Measurements from ENCODE around the gene STXBP5. TPM values are rescaled to one million over a fixed set of nuclear protein-coding genes. Genes with fewer than 3 reads are reported as not detected.

The STXBP5 gene
- total and polyA plus RNA-seq, 9 of the 15 experiments (the other 6 are each of a cell fraction or from before 2014, with no cell fraction given): 23.3 to 172 (median 71.5) TPM

DNA sequence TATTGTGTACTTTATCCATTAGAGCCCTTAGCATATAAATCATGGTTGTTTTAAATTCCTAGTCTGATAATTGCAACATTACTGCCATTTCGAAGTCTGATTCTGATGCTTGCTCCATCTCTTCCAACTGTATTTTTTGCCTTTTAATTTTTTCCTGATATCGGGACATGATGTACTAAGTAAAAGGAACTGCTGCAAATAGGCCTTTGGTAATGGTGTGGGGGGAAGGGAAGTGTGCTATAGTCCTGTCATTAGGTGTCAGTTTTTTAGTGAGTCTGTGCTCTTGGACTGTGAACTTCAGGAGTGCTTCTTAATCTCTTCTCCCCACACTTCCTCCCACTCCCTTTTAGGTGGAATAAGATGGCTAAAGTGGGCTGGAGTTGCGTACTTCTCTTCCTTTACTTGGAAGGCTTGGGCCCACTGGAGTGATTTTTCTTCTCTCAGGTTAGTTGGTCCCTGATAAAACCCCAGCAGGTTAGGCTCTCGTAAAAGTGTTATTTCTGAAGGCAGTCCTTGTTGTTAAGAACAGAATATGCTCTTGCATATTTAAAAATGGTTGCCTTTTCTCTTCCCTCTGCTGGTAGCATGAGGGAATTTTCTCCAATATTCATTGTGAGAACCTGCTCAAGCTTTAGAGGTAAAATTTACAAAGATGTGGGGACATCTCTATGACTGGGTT is 18.1 kb downstream of the STXBP5 start:
- Histone ChIP-seq H3K36me3 (ENCODE audit: control insufficient read depth, insufficient read depth, low read length) (peaks cover 95% of the 10 kb centered on the region), H3K79me2 (ENCODE audit: control insufficient read depth, insufficient read depth, low read length) (peaks cover 100% of the 10 kb centered on the region), H3K27ac (ENCODE audit: extremely low read depth, low read depth, low read length) (peak overlapping the region; percentile 64), H3K9me3 (replicated peaks; ENCODE audit: control insufficient read depth, insufficient read depth, low read depth, low read length) (no peaks in the 10 kb centered on the region), H3K27me3 (ENCODE audit: control insufficient read depth in 2 of 2, insufficient read depth in 2 of 2, low read length in 2 of 2) (no peaks in the 10 kb centered on the region), H3K4me1 (replicated peaks in 1 of 2; ENCODE audit: control insufficient read depth in 2 of 2, insufficient read depth in 2 of 2, low read length in 2 of 2) (peaks cover 4 to 59% of the 10 kb centered on the region in 2 experiments; a peak in 3 of 5 replicates), H4K20me1 (replicated peaks; ENCODE audit: control insufficient read depth, insufficient read depth, low read length) (no peaks in the 10 kb centered on the region), H2AFZ (ENCODE audit: low read depth, low read length) (no peak overlapping the region), H3K9me1 (ENCODE audit: control insufficient read depth, insufficient read depth, low read length) (no peaks in the 10 kb centered on the region), H3K9ac (ENCODE audit: insufficient read depth in 1 of 2, low read depth in 2 of 2, low read length in 2 of 2) (peak overlapping the region in 1 of 2 experiments; percentile 46; a peak in 2 of 4 replicates), H3K4me3 (no peak overlapping the region; the same call in 1 of the 2 replicates), H3K4me2 (ENCODE audit: insufficient read depth, low read length) (peak overlapping the region; percentile 57)
- ChIA-PET POLR2A (interaction anchor here (0.8 to 1.8 kb wide), 9 partner anchors 8 to 348 kb away, joined by 3 to 7 read pairs (median 3); no protein-coding TSS in a partner anchor), CTCF (ENCODE audit: low intra/inter-chr PET ratio) (interaction anchor here (1.1 to 2.4 kb wide), 2 partner anchors 320 to 364 kb away, joined by 4 to 8 read pairs; no protein-coding TSS in a partner anchor)
- BruUV-seq (replicated peaks): TSS peak; percentile 2
- intact Hi-C loops (cut with micrococcal nuclease): loop anchor here (1.0 to 5.0 kb wide), 2 partner anchors 13 to 365 kb away; no protein-coding TSS in a partner anchor
- DNase-seq (ENCODE audit: extremely low read depth in 1 of 4, low spot score in 3 of 4) (peak; percentile 26 to 92 (median 56)), FAIRE-seq (peak; percentile 92), ATAC-seq (peak; percentile 84)
- under 1% methylated on average over 4 of the region's 4 CpGs for WGBS (ENCODE audit: insufficient coverage, low coverage, missing lambda C conversion rate)
- in situ Hi-C loops (cut with MboI): loop anchor here (25.0 kb wide), 1 partner anchor 335 kb away; no protein-coding TSS in a partner anchor
- no peak for TF ChIP-seq SETDB1 (IDR thresholded peaks at IDR 0.05; ENCODE audit: low read length)
- TF ChIP-seq NR2C2 (CRISPR knock-in tag; IDR thresholded peaks at IDR 0.05): no peak
- no peak for TF ChIP-seq NR2C2 (tag; IDR thresholded peaks at IDR 0.05)
- no peak for TF ChIP-seq BDP1 (IDR thresholded peaks at IDR 0.05; ENCODE audit: insufficient read depth, insufficient read length)
- no peak for TF ChIP-seq ZNF507 (tag; conservative IDR thresholded peaks at IDR 0.05)
- no peak for TF ChIP-seq JUN (IDR thresholded peaks at IDR 0.05; ENCODE audit: borderline replicate concordance, low read depth, low read length)
- no peak for TF ChIP-seq JUN (CRISPR knock-in tag; IDR thresholded peaks at IDR 0.05; ENCODE audit: borderline replicate concordance)
- TF ChIP-seq, protein P1, sequence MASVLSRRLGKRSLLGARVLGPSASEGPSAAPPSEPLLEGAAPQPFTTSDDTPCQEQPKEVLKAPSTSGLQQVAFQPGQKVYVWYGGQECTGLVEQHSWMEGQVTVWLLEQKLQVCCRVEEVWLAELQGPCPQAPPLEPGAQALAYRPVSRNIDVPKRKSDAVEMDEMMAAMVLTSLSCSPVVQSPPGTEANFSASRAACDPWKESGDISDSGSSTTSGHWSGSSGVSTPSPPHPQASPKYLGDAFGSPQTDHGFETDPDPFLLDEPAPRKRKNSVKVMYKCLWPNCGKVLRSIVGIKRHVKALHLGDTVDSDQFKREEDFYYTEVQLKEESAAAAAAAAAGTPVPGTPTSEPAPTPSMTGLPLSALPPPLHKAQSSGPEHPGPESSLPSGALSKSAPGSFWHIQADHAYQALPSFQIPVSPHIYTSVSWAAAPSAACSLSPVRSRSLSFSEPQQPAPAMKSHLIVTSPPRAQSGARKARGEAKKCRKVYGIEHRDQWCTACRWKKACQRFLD (CRISPR knock-in tag; IDR thresholded peaks at IDR 0.05): no peak
- TF ChIP-seq, protein P2, sequence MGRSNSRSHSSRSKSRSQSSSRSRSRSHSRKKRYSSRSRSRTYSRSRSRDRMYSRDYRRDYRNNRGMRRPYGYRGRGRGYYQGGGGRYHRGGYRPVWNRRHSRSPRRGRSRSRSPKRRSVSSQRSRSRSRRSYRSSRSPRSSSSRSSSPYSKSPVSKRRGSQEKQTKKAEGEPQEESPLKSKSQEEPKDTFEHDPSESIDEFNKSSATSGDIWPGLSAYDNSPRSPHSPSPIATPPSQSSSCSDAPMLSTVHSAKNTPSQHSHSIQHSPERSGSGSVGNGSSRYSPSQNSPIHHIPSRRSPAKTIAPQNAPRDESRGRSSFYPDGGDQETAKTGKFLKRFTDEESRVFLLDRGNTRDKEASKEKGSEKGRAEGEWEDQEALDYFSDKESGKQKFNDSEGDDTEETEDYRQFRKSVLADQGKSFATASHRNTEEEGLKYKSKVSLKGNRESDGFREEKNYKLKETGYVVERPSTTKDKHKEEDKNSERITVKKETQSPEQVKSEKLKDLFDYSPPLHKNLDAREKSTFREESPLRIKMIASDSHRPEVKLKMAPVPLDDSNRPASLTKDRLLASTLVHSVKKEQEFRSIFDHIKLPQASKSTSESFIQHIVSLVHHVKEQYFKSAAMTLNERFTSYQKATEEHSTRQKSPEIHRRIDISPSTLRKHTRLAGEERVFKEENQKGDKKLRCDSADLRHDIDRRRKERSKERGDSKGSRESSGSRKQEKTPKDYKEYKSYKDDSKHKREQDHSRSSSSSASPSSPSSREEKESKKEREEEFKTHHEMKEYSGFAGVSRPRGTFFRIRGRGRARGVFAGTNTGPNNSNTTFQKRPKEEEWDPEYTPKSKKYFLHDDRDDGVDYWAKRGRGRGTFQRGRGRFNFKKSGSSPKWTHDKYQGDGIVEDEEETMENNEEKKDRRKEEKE (IDR thresholded peaks at IDR 0.05; ENCODE audit: borderline replicate concordance in 1 of 2, control insufficient read depth in 1 of 2, low read depth in 2 of 2, low read length in 1 of 2): no peak
- no peak for TF ChIP-seq KAT2B (IDR thresholded peaks at IDR 0.05; ENCODE audit: low read depth, low read length)
- TF ChIP-seq SP1 (CRISPR knock-in tag; IDR thresholded peaks at IDR 0.05): no peak
- peak; percentile 82 for TF ChIP-seq POLR2AphosphoS5 (IDR thresholded peaks at IDR 0.05; ENCODE audit: control insufficient read depth, insufficient read depth, low read depth, low read length)
- TF ChIP-seq TGIF2 (CRISPR knock-in tag; IDR thresholded peaks at IDR 0.05): no peak
- no peak for TF ChIP-seq TAF15 (IDR thresholded peaks at IDR 0.05; ENCODE audit: low read depth, low read length)
- TF ChIP-seq, protein P3, sequence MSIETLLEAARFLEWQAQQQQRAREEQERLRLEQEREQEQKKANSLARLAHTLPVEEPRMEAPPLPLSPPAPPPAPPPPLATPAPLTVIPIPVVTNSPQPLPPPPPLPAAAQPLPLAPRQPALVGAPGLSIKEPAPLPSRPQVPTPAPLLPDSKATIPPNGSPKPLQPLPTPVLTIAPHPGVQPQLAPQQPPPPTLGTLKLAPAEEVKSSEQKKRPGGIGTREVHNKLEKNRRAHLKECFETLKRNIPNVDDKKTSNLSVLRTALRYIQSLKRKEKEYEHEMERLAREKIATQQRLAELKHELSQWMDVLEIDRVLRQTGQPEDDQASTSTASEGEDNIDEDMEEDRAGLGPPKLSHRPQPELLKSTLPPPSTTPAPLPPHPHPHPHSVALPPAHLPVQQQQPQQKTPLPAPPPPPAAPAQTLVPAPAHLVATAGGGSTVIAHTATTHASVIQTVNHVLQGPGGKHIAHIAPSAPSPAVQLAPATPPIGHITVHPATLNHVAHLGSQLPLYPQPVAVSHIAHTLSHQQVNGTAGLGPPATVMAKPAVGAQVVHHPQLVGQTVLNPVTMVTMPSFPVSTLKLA (conservative IDR thresholded peaks at IDR 0.05): peak; percentile 40 to 50; a peak in 1 of 4 replicates

Measured in K562 (cell line).